DND-41 (cell line): Measurements from ENCODE around the gene OSBPL3.

Source experiments
- ATAC-seq: fragments of 200-7000 bp; cut with Tn5 transposase; 3 replicates; pipeline ENCODE4 v1.9.1; 2021; ENCODE audit warnings: low read depth; ENCODE audit not compliant: insufficient read depth
- DNase-seq: peaks from one replicate; pipeline ENCODE4 v3.0.0-alpha.2; 2020
- H2AFZ ChIP-seq: 2 replicates; pipeline ENCODE4 v1.6.0; 2012; ENCODE audit warnings: low read depth, low read length
- H3K27ac ChIP-seq: 2 replicates; pipeline ENCODE4 v1.5.1; 2012; ENCODE audit warnings: low read length, inconsistent platforms
- H3K27me3 ChIP-seq: fragments of 200-600 bp; sonication (generic); 2 replicates; pipeline ENCODE4 v1.6.0; 2012; ENCODE audit warnings: low read length, mild to moderate bottlenecking, inconsistent platforms; ENCODE audit not compliant: insufficient read depth, poor library complexity
- H3K36me3 ChIP-seq: 2 replicates; pipeline ENCODE4 v1.5.1; 2012; ENCODE audit warnings: low read length, inconsistent platforms; ENCODE audit not compliant: insufficient read depth
- H3K4me1 ChIP-seq: 2 replicates; pipeline ENCODE4 v1.5.1; 2012; ENCODE audit warnings: mild to moderate bottlenecking, low read length; ENCODE audit not compliant: insufficient read depth
- H3K4me2 ChIP-seq: 2 replicates; pipeline ENCODE4 v1.6.0; 2012; ENCODE audit warnings: mild to moderate bottlenecking, moderate library complexity, low read length, inconsistent platforms; ENCODE audit not compliant: insufficient read depth
- H3K4me3 ChIP-seq, 2 experiments: fragments of 200-600 bp in 1 of 2; shearing (Covaris generic) in 1 of 2; 2 replicates each; pipeline ENCODE4 v1.5.1; 2012 to 2016; ENCODE audit warnings: inconsistent platforms in 2 of 2, low read length in 2 of 2, mild to moderate bottlenecking in 2 of 2, low read depth in 1 of 2, moderate library complexity in 1 of 2
- H3K79me2 ChIP-seq: 2 replicates; pipeline ENCODE4 v1.6.0; 2012; ENCODE audit warnings: low read length, inconsistent platforms; ENCODE audit not compliant: insufficient read depth
- H3K9ac ChIP-seq: 2 replicates; pipeline ENCODE4 v1.6.0; 2012; ENCODE audit warnings: low read depth, mild to moderate bottlenecking, inconsistent platforms, low read length, moderate library complexity
- H3K9me3 ChIP-seq: 2 replicates; pipeline ENCODE4 v1.5.1; 2012; ENCODE audit warnings: low read length, moderate library complexity, mild to moderate bottlenecking, inconsistent platforms; ENCODE audit not compliant: insufficient read depth, severe bottlenecking
- H4K20me1 ChIP-seq: 2 replicates; pipeline ENCODE4 v1.6.0; 2012; ENCODE audit warnings: low read length; ENCODE audit not compliant: insufficient read depth
- CTCF ChIP-seq: IDR thresholded peaks from 2 replicates; pipeline ENCODE4 v1.5.1; 2012; ENCODE audit warnings: borderline replicate concordance, low read length, moderate library complexity, mild to moderate bottlenecking; ENCODE audit not compliant: poor library complexity, severe bottlenecking; ENCODE audit errors: extremely low read depth
- EZH2 ChIP-seq: IDR thresholded peaks from 3 replicates; pipeline ENCODE4 v1.6.1; 2012; ENCODE audit warnings: borderline replicate concordance, low read depth, mild to moderate bottlenecking, moderate library complexity, low read length, inconsistent platforms; ENCODE audit not compliant: severe bottlenecking

Gene OSBPL3

GRCh38 chr7:24908727-24909126 is 71.3 kb downstream of the OSBPL3 start:
- Histone ChIP-seq H2AFZ (no peak overlapping the region), H3K4me3 (no peak overlapping the region), H3K36me3 (no peaks in the 10 kb centered on the region), H3K4me1 (peaks cover 66% of the 10 kb centered on the region), H3K27me3 (no peaks in the 10 kb centered on the region), H3K9me3 (no peaks in the 10 kb centered on the region), H3K79me2 (peaks cover 47% of the 10 kb centered on the region), H3K27ac (no peak overlapping the region), H3K4me2 (no peak overlapping the region), H3K9ac (no peak overlapping the region), H4K20me1 (peaks cover 6% of the 10 kb centered on the region; the same call in 1 of the 2 replicates)
- ATAC-seq (no peak), DNase-seq (no peak)
- TF ChIP-seq CTCF (no peak), EZH2 (no peak)

GRCh38 chr7:24908166-24908565 is 71.8 kb downstream of the OSBPL3 start:
- no peak for DNase-seq
- ATAC-seq = no peak
- Histone ChIP-seq H3K4me3 (no peak overlapping the region), H3K9ac (no peak overlapping the region), H3K79me2 (peaks cover 46% of the 10 kb centered on the region), H3K4me1 (peaks cover 66% of the 10 kb centered on the region), H2AFZ (no peak overlapping the region), H3K36me3 (no peaks in the 10 kb centered on the region), H3K4me2 (no peak overlapping the region), H3K9me3 (no peaks in the 10 kb centered on the region), H3K27me3 (no peaks in the 10 kb centered on the region), H4K20me1 (peaks cover 6% of the 10 kb centered on the region; the same call in 1 of the 2 replicates), H3K27ac (no peak overlapping the region)
- TF ChIP-seq CTCF = no peak
- no peak for TF ChIP-seq EZH2

- Histone ChIP-seq H2AFZ (no peak overlapping the region), H4K20me1 (peaks cover 6% of the 10 kb centered on the region; the same call in 1 of the 2 replicates), H3K4me1 (peaks cover 64% of the 10 kb centered on the region), H3K9me3 (no peaks in the 10 kb centered on the region), H3K27me3 (no peaks in the 10 kb centered on the region), H3K4me3 (no peak overlapping the region), H3K9ac (no peak overlapping the region), H3K4me2 (no peak overlapping the region), H3K27ac (no peak overlapping the region), H3K36me3 (no peaks in the 10 kb centered on the region), H3K79me2 (peaks cover 43% of the 10 kb centered on the region)
- ATAC-seq (no peak), DNase-seq (no peak)
- TF ChIP-seq CTCF = no peak
- no peak for TF ChIP-seq EZH2
These were observed 72.6 kb downstream of the OSBPL3 start for GRCh38 chr7:24907311-24907886.
